HG03575 (cell line): ENCODE measurements around the gene RIN1.
A peak's percentile ranks its signal among the peaks of the same experiment; 100 is the strongest.
"Not testable (repeated sequence)": the region's sequence is repeated elsewhere in the genome, so short reads cannot be mapped to it uniquely, and the experiment has no call there.

Experiments used
- ATAC-seq: cut with Tn5 transposase; IDR thresholded peaks from one replicate; pipeline ENCODE4 v1.9.1; 2021; ENCODE audit not compliant: unreplicated experiment, insufficient number of reproducible peaks, low FRiP score; ENCODE audit errors: extremely low read depth

RIN1 gene, protein sequence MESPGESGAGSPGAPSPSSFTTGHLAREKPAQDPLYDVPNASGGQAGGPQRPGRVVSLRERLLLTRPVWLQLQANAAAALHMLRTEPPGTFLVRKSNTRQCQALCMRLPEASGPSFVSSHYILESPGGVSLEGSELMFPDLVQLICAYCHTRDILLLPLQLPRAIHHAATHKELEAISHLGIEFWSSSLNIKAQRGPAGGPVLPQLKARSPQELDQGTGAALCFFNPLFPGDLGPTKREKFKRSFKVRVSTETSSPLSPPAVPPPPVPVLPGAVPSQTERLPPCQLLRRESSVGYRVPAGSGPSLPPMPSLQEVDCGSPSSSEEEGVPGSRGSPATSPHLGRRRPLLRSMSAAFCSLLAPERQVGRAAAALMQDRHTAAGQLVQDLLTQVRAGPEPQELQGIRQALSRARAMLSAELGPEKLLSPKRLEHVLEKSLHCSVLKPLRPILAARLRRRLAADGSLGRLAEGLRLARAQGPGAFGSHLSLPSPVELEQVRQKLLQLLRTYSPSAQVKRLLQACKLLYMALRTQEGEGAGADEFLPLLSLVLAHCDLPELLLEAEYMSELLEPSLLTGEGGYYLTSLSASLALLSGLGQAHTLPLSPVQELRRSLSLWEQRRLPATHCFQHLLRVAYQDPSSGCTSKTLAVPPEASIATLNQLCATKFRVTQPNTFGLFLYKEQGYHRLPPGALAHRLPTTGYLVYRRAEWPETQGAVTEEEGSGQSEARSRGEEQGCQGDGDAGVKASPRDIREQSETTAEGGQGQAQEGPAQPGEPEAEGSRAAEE

DNA sequence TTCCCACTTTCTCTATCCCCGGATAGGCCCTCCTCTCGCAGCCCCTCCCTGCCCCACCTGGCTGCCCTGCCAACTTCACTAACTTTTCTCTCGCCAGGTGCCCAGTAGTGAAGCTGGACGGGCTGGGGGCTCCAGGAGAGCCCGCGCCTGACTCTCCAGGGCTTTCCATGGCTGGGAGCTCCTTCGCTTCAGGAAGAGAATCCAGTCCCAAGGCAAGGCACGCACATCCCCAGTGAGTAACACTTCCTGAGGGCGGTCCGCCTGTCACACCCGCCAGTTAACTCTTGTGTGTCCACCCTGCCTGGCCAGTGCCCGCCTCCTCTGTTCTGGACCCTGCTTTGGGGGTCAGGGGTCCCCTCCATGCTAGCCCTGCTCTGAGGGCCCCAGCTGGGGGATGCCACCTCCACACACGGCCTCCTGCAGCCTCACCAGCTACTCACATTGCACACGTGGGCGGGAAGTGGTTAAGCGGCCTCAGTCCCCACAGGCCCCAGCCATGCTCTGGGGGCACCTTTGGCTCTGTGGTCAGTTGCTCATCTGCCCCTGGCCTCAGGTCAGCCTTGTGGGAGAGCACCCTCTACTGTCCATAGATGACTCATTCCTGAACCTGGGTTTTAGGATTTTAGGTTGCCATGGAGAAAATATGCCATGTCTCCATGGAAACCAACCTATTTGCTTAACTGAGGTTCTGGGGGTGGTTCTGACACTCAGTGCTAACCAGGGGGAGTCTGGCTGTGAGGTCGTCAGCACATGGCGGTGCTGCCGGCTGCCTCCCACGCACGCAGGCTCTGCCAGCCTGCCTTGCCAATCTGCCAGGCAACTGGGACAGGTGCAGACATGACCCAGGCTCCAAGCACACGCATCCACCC, at the start of gene RIN1:
RIN1 (minus strand) TSS at position 201 of the 869 bp plus-strand sequence; CDS start at position 169, 32 bp downstream.
- ATAC-seq, result peak; percentile 43

DNA sequence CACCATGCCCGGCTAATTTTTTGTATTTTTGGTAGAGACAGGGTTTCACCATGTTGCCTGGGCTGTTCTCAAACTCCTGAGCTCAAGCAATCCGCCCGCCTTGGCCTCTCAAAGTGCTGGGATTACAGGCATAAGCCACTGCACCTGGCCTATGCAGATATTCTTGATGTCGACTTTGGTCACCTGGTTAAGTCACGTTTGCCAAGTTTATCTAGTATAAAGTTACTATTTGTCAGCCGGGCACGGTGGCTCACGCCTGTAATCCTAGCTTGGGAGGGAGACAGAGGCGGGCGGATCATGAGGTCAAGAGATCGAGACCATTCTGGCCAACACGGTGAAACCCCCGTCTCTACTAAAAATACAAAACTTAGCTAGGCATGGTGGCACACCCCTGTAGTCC, 48.1 kb upstream of the RIN1 start:
- not testable (repeated sequence) for ATAC-seq

DNA sequence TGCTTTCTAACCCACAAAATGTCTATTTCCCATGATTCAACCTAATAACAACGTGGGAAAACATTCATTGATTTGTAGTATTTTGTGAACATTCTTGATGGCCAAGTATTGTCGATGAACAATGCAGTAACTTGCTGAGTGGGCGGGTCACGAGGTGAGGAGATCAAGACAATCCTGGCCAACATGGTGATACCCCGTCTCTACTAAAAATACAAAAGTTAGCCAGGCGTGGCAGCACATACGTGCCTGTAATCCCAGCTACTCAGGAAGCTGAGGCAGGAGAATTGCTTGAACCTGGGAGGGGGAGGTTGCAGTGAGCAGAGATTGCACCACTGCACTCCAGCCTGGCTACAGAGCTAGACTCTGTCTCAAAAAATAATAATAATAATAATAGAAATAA, 44.0 kb upstream of the RIN1 start:
- not testable (repeated sequence) for ATAC-seq

DNA sequence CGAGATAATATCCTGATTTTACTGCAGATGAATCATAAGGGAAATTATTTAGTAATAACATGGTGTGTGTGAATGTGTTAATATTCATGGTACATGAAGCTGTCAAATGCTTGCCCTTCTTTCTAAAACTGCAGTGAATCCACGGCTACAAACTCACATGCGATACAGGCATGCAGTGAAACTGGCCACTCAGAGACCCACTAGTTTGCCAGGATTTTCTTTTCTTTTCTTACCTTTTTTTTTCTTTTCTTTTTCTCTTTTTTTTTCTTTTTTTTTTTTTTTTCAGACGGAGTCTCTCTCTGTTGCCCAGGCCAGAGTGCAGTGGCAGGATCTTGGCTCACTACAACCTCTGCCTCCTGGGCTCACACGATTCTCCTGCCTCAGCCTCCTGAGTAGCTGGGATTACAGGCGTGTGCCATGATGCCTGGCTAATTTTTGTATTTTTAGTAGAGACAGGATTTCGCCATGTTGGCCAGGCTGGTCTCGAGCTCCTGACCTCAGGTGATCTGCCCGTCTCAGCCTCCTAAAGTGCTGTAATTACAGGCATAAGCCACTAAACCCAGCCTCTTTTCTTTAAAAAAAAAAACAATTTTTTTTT, 37.6 kb upstream of the RIN1 start:
- not testable (repeated sequence) for ATAC-seq

DNA sequence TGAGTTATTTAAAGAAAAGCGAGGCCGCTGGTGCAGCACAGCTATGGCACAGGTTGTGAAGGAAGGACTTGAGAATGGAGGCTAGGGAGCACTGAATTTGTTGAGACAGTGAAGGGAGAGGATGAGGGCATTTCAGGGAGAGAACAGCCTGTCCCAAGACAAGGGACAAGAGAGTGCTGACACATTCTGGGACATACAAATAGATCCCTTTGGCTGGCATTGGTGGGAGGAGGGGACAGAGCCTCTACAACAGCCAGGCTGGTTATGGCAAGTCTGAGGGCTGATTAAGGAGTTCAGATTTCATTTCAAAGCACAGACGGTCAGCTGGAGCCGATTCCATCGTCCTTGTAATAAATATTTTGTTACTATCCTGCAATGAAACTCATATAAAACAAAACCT, 37.0 kb upstream of the RIN1 start:
- no peak for ATAC-seq

DNA sequence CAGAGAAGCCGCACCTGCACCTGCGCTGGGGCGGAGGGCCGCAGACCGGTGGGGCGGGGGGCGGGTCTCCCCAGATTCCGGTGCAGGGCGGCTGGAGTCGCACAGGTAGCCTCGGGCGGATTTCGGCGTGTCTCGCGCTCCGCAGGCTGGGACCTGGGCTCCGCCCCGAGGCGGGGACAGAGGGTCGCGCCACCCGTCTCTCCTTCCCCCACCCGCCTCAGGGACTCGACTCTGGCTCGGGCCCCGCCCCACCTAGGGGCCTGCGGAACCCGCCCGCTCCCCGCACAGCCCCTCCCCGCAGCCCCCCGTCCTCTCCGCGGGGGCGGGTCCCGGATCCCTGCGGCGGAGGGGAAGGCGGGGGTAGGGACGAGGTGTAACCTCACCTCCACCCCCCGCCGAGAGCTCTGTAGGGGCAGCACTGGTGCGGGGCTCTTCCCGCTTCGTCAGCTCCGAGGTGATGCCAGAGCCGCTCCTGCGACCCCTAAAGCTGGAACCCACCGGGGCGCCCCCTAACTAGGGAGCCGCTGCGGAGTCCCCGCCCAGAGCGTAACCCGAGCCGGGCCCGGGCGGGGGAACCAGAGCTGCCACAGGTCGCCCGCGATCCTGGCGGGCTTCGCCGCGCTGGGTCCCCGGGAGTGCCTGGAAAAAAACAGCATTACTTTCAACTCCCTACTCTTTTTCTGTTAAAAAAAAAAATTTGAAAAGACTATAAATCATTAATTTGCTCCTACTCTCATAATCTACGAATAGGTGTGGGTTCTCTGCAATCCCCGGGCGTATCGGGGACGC, 35.6 kb upstream of the RIN1 start, which contains the start of gene SLC29A2:
SLC29A2 (minus strand) TSS at position 134 of the 789 bp plus-strand sequence. CDS start 169 bp downstream, outside the sequence.
- no peak for ATAC-seq

DNA sequence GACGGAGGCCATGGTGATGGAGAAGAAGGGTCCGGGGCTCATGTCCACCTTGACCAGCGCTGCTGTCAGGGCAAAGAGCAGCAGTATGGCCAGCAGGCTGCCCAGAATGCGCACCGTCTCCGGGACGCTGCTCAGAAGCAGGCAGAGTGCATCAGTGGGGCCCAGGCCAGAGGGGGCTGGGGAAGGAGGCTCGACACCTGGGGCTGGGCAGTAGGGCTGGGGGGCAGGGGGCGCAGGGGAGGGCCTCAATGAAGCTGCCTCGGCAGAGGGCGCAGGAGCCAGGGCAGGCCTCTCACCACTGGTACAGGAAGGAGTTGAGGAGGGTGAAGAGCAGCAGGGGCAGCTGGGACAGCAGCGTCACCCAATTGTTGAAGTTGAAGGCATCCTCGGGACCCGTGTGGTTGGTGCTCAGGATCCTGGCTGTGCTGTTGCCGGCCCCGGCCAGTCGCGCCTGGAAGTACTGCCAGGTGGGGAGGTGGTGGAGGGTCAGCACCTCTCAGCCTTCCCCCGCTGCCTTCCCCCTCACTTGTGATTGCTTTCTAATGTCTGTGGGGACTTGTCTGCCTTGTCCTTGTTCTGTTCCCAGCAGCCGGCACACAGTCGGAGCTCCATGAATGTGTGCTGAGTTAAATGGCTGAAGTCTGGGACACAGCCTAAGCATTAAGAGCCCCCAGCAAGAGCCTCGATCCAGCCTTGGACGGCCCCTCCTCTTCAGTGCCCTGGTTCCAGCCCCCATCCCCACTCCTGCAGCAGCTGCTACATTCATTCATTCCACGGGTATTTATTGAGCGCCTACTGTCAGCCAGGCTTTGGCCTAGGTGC, 33.0 kb upstream of the RIN1 start:
- no peak for ATAC-seq

DNA sequence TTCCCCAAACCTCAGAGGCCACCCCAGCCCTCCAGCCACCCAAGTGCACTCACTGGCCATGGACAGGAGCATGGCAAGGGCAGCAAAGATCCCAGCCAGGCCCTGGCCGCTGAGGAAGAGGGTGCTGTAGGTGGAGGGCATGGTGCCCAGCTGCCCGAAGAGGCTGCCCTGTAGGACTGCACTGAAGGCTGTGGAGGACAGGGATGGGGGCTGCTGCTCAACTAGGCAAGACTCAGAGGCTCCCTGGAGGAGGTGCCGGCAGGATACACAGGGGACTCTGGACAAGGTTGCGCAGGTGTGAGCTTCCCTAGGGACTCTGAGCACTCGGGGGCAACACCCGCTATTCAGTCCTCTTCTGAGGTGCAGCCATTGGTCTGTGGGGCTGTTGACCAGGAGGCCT, 32.2 kb upstream of the RIN1 start:
- no peak for ATAC-seq

DNA sequence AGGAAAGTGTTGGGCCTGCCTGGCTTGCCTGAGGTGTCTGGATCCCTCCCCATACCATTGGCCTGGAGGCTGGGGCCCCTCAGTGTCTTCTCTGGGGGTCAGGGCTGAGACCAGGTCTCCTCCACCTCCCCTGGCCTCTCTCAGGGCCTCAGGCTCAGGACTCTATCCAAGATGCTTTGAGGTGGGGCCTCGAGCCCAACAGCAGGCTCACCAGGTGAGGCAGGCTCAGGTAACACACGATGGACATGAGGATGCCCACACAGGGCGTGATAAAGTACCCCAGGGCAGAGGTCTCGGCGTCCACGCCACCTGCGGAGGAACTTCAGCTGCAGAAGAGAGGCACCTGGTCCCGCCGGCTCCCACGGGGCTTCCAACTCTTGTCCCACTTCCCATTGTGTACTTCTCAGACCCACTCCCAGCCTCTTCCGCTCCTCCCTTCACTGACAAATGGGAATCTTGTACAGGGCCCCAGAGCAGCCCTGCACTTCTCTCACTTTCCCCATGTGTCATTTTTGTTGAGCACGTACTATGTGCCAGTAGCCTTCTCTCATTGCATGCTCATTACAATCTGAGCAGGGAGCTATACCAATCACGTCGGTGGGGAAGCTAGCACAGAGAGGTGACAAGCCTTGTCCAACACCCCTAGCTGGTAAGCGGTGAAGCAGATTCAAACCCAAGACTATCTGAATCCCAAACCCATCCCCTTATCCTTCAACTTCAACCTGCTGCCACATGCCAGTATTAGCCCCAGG, 31.5 kb upstream of the RIN1 start:
- ATAC-seq, result no peak

DNA sequence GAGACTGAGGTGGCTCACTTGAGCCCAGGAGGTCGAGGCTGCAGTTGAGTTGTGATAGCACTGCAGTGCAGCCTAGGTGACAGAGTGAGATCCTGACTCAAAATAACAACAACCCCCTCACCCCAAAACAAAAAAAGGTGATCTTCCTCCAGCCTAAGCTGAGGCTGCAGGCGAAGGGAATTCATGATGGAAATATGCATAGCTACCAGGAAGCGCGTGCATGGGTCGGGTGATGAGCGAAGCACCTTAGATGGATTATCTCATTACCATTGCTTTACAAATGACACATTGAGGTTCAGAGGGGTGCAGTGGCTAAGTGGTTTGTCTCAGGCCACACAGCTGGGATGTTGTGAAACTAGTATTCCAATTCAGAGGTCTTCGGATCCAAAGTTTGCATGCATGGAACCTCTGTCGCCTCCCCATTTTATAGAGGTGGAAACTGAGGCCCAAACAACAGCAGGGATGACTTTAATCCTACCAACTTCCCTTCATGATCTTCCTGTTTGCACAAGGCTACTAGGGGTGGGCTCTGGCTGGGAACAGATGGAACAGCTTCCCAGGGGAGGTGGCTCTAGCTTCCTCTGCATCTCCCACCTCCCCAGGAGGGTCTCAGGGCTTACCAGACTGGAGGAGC, 30.7 kb upstream of the RIN1 start:
- ATAC-seq, result no peak

DNA sequence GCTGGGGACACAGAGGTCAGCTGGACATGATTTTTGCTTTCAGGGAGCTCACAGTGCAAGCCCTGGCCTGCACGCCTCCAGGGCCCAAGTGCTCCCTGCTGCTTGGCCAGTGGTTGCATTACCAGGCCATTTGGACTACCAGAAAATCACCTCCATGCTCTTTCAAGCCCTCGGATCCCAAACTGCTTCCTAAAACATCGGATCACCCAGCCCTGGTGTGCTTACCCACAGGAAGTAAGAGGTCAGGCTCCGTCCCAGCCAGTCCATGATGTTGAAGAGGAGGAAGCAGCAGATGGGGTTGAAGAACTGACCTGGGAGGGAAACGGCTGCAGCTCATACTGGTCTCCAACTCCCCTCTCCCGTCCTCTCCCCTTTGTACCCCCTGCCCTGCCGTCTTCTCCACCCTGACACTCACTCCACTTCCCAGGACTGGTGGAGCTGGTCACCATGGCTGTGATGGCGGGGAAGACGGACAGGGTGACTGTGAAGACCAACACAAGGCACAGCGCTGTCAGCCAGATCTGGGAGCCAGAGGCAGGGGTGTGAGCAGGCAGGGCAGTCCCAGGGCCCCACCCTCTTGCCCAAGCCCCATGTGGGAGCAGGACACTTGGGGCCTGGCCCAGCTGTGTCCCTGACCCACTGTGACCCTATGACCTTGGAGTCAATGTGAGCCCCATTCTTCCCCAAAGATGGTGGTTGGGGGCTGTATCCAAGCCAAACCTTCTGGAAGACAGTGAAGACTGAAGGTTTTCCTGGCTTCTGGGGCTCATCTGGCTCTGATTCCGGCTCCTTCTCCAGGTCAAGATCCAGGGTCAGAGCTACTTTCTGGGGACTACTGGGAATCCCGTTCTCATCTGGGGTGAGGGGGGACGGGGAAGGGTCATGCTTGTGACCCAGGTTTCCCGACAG, 29.7 kb upstream of the RIN1 start:
- no peak for ATAC-seq

DNA sequence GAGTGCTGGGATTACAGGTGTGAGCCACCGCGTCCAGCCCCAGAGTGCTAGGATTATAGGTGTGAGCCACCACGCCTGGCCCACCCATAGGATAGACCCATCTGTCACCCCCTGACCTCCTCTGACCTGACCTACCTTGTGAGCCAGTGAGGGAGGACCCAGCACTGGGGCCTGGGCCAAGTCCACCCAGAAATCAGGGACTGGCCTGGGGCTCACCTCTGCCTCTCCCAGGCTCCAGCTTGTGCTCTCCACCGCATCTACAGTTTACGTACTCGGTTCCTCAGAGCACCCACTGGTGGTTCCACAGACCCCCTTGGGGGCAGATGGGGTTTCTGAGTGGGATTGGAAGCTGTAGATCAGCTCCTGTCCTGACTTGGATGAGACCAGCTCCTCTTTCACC, 28.9 kb upstream of the RIN1 start:
- ATAC-seq, result no peak

DNA sequence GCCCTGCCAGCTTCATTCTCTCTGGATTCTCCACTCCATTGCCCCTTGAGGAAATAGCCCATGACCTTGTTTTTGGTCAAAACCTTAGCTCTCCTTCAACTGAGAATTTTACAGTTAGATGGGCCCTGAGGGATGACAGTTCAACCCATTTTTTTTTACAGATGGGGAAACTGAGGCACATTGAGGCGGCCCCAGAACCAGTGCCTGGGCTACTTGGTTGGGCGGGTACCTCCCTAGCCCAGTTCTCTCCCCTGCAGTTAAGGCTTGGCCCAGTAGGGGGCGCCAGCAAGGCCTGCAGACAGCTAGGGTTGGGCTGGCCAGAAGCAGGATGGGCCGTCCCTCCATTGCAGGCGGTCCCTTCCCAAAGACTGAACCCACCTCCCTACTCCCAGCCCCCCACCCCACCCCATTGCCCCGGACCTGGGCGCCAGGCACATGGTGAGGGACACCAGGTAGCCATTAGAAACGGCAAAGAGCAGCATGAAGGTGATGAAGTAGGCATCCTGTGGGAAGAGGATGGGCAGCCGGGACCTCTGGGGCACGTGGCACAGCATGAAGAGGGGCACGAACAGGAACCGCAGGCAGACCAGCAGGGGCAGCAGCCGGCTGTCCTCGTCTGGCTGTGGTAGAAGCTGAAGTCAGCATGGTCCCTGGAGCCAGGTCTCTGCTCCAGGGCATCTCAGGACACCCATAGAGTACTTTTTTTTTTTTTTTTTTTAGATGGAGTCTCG, 27.7 kb upstream of the RIN1 start:
- no peak for ATAC-seq

DNA sequence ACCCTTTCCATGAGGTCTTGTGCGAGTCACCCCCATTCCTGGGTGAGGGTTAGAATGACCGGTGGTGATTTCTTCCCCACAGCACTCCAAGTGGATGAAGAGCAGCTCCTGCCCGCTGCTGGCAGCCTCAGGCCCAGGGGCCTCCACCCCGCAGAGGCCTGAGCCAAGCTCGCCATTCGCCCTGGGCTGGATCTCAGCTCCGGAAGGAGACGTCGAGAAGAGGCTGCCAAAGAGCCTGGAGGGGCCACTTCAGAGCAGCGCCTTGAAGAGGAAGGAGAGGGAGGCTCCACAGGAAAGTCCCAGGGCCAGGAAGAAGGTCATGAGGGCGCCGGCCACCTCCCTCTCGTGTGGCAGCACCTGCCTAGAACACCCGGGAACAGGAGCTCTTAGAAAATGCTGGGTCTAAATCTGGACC, 27.0 kb upstream of the RIN1 start:
- no peak for ATAC-seq
